Nephron (organoid): ENCODE results near the gene CLRN1.

ENCODE experiments used
- H3K27ac Mint-ChIP-seq, 3 experiments: 2 replicates each; pipeline ENCODE4 v1.8.0; 2020; ENCODE audit warnings: mixed read lengths in 3 of 3, mild to moderate bottlenecking in 2 of 3, moderate library complexity in 1 of 3
- H3K27me3 Mint-ChIP-seq: 2 replicates; pipeline ENCODE4 v1.8.0; 2021; ENCODE audit warnings: low read depth, mild to moderate bottlenecking, moderate library complexity, mixed read lengths
- H3K36me3 Mint-ChIP-seq: 2 replicates; pipeline ENCODE4 v1.8.0; 2020; ENCODE audit warnings: low read depth, mixed read lengths
- H3K4me1 Mint-ChIP-seq: 2 replicates; pipeline ENCODE4 v1.8.0; 2020; ENCODE audit warnings: mixed read lengths
- H3K4me3 Mint-ChIP-seq, 3 experiments: 2 replicates each; pipeline ENCODE4 v1.8.0; 2020; ENCODE audit warnings: mild to moderate bottlenecking in 3 of 3, mixed read lengths in 3 of 3, moderate library complexity in 2 of 3
- H3K9me3 Mint-ChIP-seq: 2 replicates; pipeline ENCODE4 v1.8.0; 2020; ENCODE audit warnings: mixed read lengths
- CTCF ChIP-seq, 3 experiments: fragments of 200-600 bp; sonication (generic); IDR thresholded peaks; one replicate each; pipeline ENCODE4 v1.5.0; 2021; ENCODE audit warnings: antibody characterized with exemption in 3 of 3; ENCODE audit not compliant: unreplicated experiment in 3 of 3

Gene CLRN1

DNA sequence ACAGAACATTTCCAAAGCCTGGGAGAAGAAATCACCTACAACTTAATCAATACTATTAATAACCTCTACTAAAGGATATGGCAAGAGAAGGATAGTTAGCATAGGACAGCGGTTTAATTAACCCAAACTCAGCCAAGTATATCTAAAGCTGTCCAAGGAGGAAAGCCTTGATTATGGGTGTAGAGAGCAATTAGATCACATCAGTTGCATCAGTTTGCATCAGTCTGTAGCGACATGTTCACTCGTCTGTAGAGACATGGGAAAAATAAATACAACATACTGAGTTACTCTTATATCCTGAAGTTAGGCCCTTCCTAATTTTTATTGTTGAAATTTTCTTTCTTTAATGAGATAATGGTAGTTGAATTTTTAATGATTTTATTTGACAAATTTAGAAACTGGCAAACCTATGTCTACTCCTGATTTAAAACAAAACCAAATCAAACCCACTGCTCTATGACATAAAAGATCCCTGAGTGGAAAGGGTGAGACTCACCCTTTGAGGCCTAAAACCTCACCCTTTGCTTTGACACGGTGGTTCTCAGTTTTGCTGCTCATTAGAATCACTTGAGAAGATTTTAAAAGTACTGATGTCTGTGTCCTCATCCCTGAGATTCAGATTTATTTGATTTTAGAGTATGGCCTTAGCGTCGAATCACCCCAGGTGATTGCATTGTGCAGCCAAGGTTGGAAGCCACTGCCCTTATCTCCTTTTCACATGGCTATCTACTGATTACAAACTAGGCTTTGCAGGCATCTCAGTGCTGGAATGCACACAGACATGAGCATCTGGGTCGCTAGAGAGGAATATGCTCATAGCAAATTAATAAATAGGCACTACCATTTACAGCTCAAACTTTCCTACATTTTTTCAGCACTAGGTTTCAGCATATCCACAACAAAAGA is 2.8 kb upstream of the CLRN1 start:
- no peak overlapping the region for H3K4me3 Mint-ChIP-seq
- no peak for TF ChIP-seq CTCF (IDR thresholded peaks at IDR 0.05; ENCODE audit: unreplicated experiment in 3 of 3)
- no peaks in the 10 kb centered on the region for H3K9me3 Mint-ChIP-seq
- H3K36me3 Mint-ChIP-seq, result no peaks in the 10 kb centered on the region
- no peaks in the 10 kb centered on the region for H3K4me1 Mint-ChIP-seq
- no peak overlapping the region for H3K27ac Mint-ChIP-seq
- H3K27me3 Mint-ChIP-seq, result no peaks in the 10 kb centered on the region

GRCh38 chr3:150970665-150971324 is 1.7 kb downstream of the CLRN1 start:
- Mint-ChIP-seq H3K27ac (no peak overlapping the region), H3K27me3 (no peaks in the 10 kb centered on the region), H3K36me3 (no peaks in the 10 kb centered on the region), H3K4me3 (no peak overlapping the region), H3K9me3 (no peaks in the 10 kb centered on the region), H3K4me1 (no peaks in the 10 kb centered on the region)
- TF ChIP-seq CTCF (IDR thresholded peaks at IDR 0.05; ENCODE audit: unreplicated experiment in 3 of 3), result no peak

DNA sequence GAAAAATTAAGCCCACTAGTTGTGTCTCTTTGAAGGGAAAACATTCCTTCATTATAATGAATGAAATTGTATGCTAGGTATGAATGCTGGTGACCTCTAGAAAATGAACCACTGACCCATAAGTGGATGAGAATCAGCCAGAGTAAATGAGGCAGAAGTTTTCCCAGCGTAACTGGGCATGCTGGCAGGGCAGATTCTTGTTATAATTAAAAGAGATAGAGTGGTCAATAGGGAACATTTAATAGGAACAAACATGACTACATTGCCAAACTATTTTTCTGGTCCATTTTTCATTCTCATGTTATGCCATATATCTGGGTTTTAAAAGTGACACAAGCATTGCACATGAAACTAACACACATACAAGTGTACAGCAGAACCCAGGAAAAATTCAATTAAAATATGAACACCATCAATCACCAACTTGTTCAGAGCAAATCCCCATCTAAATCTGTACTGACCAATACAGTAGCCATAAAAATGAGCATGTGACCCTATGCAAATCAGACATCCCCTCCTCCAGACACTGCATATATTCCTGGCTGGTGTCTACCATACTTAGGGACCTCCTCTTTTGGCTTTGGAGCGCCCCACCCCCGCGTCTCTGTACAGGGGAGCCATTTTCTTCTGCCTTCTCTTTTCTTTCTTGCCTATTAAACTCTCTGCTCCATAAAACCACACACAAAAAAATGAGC is 4.0 kb downstream of the CLRN1 start:
- no peaks in the 10 kb centered on the region for H3K36me3 Mint-ChIP-seq
- H3K27ac Mint-ChIP-seq, result no peak overlapping the region
- H3K27me3 Mint-ChIP-seq, result peaks cover 5% of the 10 kb centered on the region
- no peaks in the 10 kb centered on the region for H3K9me3 Mint-ChIP-seq
- no peak for TF ChIP-seq CTCF (IDR thresholded peaks at IDR 0.05; ENCODE audit: unreplicated experiment in 3 of 3)
- H3K4me3 Mint-ChIP-seq, result no peak overlapping the region
- H3K4me1 Mint-ChIP-seq, result no peaks in the 10 kb centered on the region

- Mint-ChIP-seq H3K27me3 (peaks cover 5% of the 10 kb centered on the region), H3K27ac (no peak overlapping the region), H3K36me3 (no peaks in the 10 kb centered on the region), H3K9me3 (no peaks in the 10 kb centered on the region), H3K4me3 (no peak overlapping the region), H3K4me1 (peaks cover 14% of the 10 kb centered on the region)
- no peak for TF ChIP-seq CTCF (IDR thresholded peaks at IDR 0.05; ENCODE audit: unreplicated experiment in 3 of 3)
Measured at GRCh38 chr3:150965436-150965835, 7.1 kb downstream of the CLRN1 start.

DNA sequence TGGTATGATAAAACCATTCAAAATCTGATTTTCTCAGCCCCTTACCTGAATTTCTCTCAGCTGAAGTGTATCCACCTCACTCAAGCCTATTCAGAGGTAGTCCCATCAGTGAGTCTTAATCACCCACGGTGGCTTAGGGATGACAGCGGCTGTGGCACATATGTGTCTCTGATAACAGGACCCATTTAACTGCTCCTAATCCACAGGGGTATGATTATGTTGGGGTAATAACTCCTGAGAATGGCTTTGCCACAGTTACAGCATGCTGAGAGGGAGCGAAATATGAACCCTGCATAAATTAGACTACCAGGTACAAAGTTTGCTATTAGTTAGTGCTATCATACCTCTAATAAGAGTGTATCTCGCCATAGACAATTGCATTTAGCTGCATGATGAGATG is 10.6 kb downstream of the CLRN1 start:
- Mint-ChIP-seq H3K9me3 (peaks cover 2% of the 10 kb centered on the region), H3K4me3 (no peak overlapping the region), H3K27me3 (peaks cover 10% of the 10 kb centered on the region), H3K27ac (no peak overlapping the region), H3K36me3 (no peaks in the 10 kb centered on the region), H3K4me1 (peaks cover 17% of the 10 kb centered on the region)
- TF ChIP-seq CTCF (IDR thresholded peaks at IDR 0.05; ENCODE audit: unreplicated experiment in 3 of 3), result no peak
